Right lobe of liver (tissue), 4 donors: ENCODE data around the gene PPP4C.

Source experiments
- CTCF ChIP-seq, 4 donors: fragments of 200-600 bp in 3 of 4; fragments of 450-650 bp in 1 of 4; IDR thresholded peaks; one replicate each; pipeline versions ENCODE4 v1.5.1 to v1.8.0; 2016 to 2022; ENCODE audit warnings: antibody characterized with exemption in 4 of 4, mild to moderate bottlenecking in 2 of 4
- POLR2A ChIP-seq: fragments of 450-650 bp; IDR thresholded peaks from one replicate; pipeline ENCODE4 v1.6.1; 2017; ENCODE audit warnings: antibody characterized with exemption, mild to moderate bottlenecking
- donor health status: DM: no; HTN: no; CAD: no.
- donor health status: DM: no; HTN: no; CAD: no.
- donor health status: DM: no; HTN: yes; CAD: no.

GRCh38 chr16:30040221-30040620, 35.6 kb upstream of the PPP4C start:
- TF ChIP-seq CTCF (IDR thresholded peaks at IDR 0.05) (no peak), POLR2A (no peak)
